GM12878 (cell line): ENCODE data around the gene GARIN5B.

Experiments used
- ASH2L ChIP-seq: fragments of 300-600, 200-600 bp; sonication (generic); IDR thresholded peaks from 2 replicates; pipeline ENCODE4 v1.6.1; 2017; ENCODE audit warnings: low read depth, mild to moderate bottlenecking, borderline replicate concordance
- CHD2 ChIP-seq: IDR thresholded peaks from 2 replicates; pipeline ENCODE4 v1.6.1; 2011; ENCODE audit warnings: low read depth, low read length, improper control_type of control experiment, borderline replicate concordance
- CTCF ChIP-seq, 3 experiments: IDR thresholded peaks in 2 of 3; conservative IDR thresholded peaks in 1 of 3; 2 replicates each; pipeline ENCODE4 v1.5.1; 2011; ENCODE audit warnings: low read depth in 3 of 3, low read length in 3 of 3, mild to moderate bottlenecking in 3 of 3, control low read depth in 2 of 3, moderate library complexity in 2 of 3, inconsistent platforms in 1 of 3, mixed read lengths in 1 of 3; ENCODE audit not compliant: control insufficient read depth in 2 of 3, insufficient read depth in 1 of 3; ENCODE audit errors: extremely low read depth in 1 of 3
- ESRRA ChIP-seq: IDR thresholded peaks from 2 replicates; pipeline ENCODE4 v1.6.1; 2012; ENCODE audit warnings: mild to moderate bottlenecking, low read length, improper control_type of control experiment
- EZH2 ChIP-seq: IDR thresholded peaks from 2 replicates; pipeline ENCODE4 v1.6.1; 2012; ENCODE audit warnings: low read depth, mild to moderate bottlenecking, control low read depth, inconsistent platforms, low read length, borderline replicate concordance; ENCODE audit not compliant: control insufficient read depth
- MAX ChIP-seq: IDR thresholded peaks from 2 replicates; pipeline ENCODE4 v1.6.1; 2012; ENCODE audit warnings: low read depth, low read length, improper control_type of control experiment
- MTA2 ChIP-seq: fragments of 450-650 bp; IDR thresholded peaks from 2 replicates; pipeline ENCODE4 v1.6.1; 2016; ENCODE audit warnings: low read depth, mild to moderate bottlenecking, moderate library complexity
- MYB ChIP-seq: fragments of 150-350 bp; IDR thresholded peaks from 2 replicates; pipeline ENCODE4 v1.6.1; 2014; ENCODE audit warnings: mild to moderate bottlenecking, low read depth, low read length, borderline replicate concordance
- MYC ChIP-seq: IDR thresholded peaks from 2 replicates; pipeline ENCODE4 v1.6.1; 2011; ENCODE audit warnings: mild to moderate bottlenecking, low read length, moderate library complexity, inconsistent platforms; ENCODE audit not compliant: insufficient read depth, insufficient replicate concordance, insufficient read length, severe bottlenecking
- POLR2A ChIP-seq: IDR thresholded peaks from 2 replicates; pipeline ENCODE4 v1.6.1; 2011; ENCODE audit warnings: low read depth, mild to moderate bottlenecking, low read length
- RFX5 ChIP-seq: IDR thresholded peaks from 2 replicates; pipeline ENCODE4 v1.6.1; 2011; ENCODE audit warnings: low read depth, low read length, improper control_type of control experiment
- SIX5 ChIP-seq: IDR thresholded peaks from 2 replicates; pipeline ENCODE4 v1.6.1; 2011; ENCODE audit warnings: mild to moderate bottlenecking, low read depth, low read length, moderate library complexity; ENCODE audit not compliant: severe bottlenecking
- SMC3 ChIP-seq: IDR thresholded peaks from 2 replicates; pipeline ENCODE4 v1.6.1; 2011; ENCODE audit warnings: low read length, improper control_type of control experiment, borderline replicate concordance
- ZNF217 ChIP-seq: fragments of 450-650 bp; IDR thresholded peaks from 2 replicates; pipeline ENCODE4 v1.6.1; 2017; ENCODE audit warnings: antibody characterized with exemption, mild to moderate bottlenecking

- TF ChIP-seq POLR2A, result no peak
- no peak for TF ChIP-seq EZH2
- TF ChIP-seq CTCF (IDR thresholded peaks at IDR 0.05 in 2 of 3, conservative IDR thresholded peaks at IDR 0.05 in 1 of 3; ENCODE audit: control insufficient read depth in 2 of 3, extremely low read depth in 1 of 3, insufficient read depth in 1 of 3, low read depth in 3 of 3, low read length in 3 of 3), result no peak
- TF ChIP-seq MAX, result no peak
- TF ChIP-seq MYC, result no peak
- TF ChIP-seq ASH2L, result no peak
- TF ChIP-seq ESRRA, result no peak
- no peak for TF ChIP-seq MTA2
- no peak for TF ChIP-seq RFX5
- TF ChIP-seq MYB, result no peak
- no peak for TF ChIP-seq SMC3
- TF ChIP-seq CHD2, result no peak
- no peak for TF ChIP-seq ZNF217
- no peak for TF ChIP-seq SIX5
Measured at GRCh38 chr19:55355213-55355821, 7.7 kb downstream of the GARIN5B start.
